ENCODE data around the gene TMEM87A. TPM values are rescaled to one million over a fixed set of nuclear protein-coding genes. Genes with fewer than 3 reads are reported as not detected.

TMEM87A gene
- total RNA-seq, 1 experiment from 2014 or later, result 83.2 TPM

- no peak for DNase-seq (ENCODE audit: low read depth, low spot score)
- in situ Hi-C loops (cut with HindIII; ENCODE audit: low pct_unique_long_range_greater_than_20kb, low sequenced_read_pairs), result no loop called here
These were observed 87.4 kb downstream of the TMEM87A start for GRCh38 chr15:42185801-42186200.

- no peak for DNase-seq (ENCODE audit: low read depth, low spot score)
- in situ Hi-C loops (cut with HindIII; ENCODE audit: low pct_unique_long_range_greater_than_20kb, low sequenced_read_pairs), result no loop called here
These were observed 88.5 kb downstream of the TMEM87A start for GRCh38 chr15:42184736-42185135.

DNA sequence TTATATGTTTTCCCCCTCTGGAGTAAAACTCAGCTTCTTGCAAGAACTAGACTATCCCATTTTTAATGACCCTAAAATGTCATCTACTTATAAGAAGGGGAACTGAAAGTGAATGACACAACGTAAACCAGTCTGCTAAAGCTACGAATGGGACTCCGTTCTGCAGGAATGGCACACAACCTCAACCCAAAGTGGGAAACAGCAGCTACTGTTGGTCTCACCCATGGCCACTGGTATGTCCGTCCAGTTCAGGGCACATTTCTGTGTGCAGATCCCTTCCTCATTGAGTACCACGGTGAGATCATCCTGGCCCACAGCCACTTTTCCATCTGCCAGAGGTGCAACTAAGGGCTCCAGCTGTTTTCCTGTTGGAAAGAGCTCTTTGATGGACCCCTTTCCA is 88.9 kb downstream of the TMEM87A start:
- in situ Hi-C loops (cut with HindIII; ENCODE audit: low pct_unique_long_range_greater_than_20kb, low sequenced_read_pairs), result no loop called here
- no peak for DNase-seq (ENCODE audit: low read depth, low spot score)

GRCh38 chr15:42182961-42183360 is 90.3 kb downstream of the TMEM87A start:
- no peak for DNase-seq (ENCODE audit: low read depth, low spot score)
- in situ Hi-C loops (cut with HindIII; ENCODE audit: low pct_unique_long_range_greater_than_20kb, low sequenced_read_pairs), result no loop called here

GRCh38 chr15:42182328-42182886 is 90.8 kb downstream of the TMEM87A start:
- DNase-seq (ENCODE audit: low read depth, low spot score), result no peak
- in situ Hi-C loops (cut with HindIII; ENCODE audit: low pct_unique_long_range_greater_than_20kb, low sequenced_read_pairs), result no loop called here

DNA sequence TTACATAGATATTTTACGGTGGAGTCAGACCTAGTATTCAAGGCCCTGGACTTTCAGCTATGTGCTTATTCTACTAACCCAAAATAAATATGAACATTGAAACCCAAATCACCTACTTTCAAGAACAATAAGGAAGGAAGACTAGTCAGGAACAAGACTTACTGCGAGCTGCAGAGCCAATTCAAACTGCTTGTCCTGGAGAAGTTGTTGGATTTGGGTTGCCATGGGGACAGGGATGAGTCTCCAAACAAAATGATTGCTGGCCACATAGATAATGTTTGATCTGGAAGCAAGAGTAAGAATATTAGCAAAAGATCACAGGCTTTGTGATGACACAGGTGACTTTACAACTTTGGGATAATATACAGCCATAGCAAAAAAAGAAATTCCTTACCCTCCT is 95.2 kb downstream of the TMEM87A start:
- no peak for DNase-seq (ENCODE audit: low read depth, low spot score)
- in situ Hi-C loops (cut with HindIII; ENCODE audit: low pct_unique_long_range_greater_than_20kb, low sequenced_read_pairs), result no loop called here

- in situ Hi-C loops (cut with HindIII; ENCODE audit: low pct_unique_long_range_greater_than_20kb, low sequenced_read_pairs), result no loop called here
- DNase-seq (ENCODE audit: low read depth, low spot score), result no peak
These were observed 97.6 kb downstream of the TMEM87A start for GRCh38 chr15:42175671-42176070.

DNA sequence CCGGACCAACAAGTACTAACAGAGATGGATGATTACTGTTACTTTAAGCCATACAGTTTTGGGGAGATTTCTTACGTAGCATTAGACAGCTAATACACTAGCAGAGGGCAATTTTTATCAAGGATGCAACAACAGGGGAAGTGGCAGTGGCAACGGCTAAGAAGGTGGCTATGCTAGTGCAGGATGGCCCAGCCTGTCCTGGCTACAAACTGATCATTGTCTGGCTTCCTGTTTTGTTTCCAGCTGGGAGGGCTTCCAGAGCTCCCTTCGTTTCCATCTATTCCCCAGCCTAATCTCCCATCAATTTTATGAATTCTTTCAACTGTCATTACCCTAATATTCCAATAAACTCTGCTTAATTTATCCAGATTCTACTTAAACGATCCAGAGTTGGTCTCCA is 100.8 kb downstream of the TMEM87A start:
- in situ Hi-C loops (cut with HindIII; ENCODE audit: low pct_unique_long_range_greater_than_20kb, low sequenced_read_pairs), result no loop called here
- no peak for DNase-seq (ENCODE audit: low read depth, low spot score)

GRCh38 chr15:42171795-42172194 is 101.4 kb downstream of the TMEM87A start:
- DNase-seq (ENCODE audit: low read depth, low spot score), result no peak
- in situ Hi-C loops (cut with HindIII; ENCODE audit: low pct_unique_long_range_greater_than_20kb, low sequenced_read_pairs), result no loop called here

DNA sequence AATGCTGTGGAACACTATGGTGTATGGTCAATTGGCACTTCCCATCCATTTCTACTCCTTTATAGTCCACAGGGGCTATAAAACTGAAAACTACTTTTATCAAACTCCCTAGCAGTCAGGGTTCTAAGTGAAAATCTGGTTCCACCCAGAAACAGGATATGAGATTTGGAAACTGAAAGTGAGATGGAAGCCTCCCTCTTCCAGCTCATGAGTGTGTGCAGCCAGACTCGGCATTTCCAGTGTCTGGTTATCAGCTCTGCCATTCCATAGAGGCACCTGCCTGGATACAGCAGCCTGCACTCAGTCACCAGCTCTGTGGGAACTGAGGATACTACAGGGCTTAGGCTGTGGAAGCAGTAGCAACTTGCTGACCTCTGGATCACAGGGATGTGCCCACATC is 102.1 kb downstream of the TMEM87A start:
- DNase-seq (ENCODE audit: low read depth, low spot score), result no peak
- in situ Hi-C loops (cut with HindIII; ENCODE audit: low pct_unique_long_range_greater_than_20kb, low sequenced_read_pairs), result no loop called here

GRCh38 chr15:42166225-42166940 is 106.8 kb downstream of the TMEM87A start:
- in situ Hi-C loops (cut with HindIII; ENCODE audit: low pct_unique_long_range_greater_than_20kb, low sequenced_read_pairs), result no loop called here
- no peak for DNase-seq (ENCODE audit: low read depth, low spot score)

- DNase-seq (ENCODE audit: low read depth, low spot score), result no peak
These were observed 108.1 kb downstream of the TMEM87A start for GRCh38 chr15:42165106-42165505.

DNA sequence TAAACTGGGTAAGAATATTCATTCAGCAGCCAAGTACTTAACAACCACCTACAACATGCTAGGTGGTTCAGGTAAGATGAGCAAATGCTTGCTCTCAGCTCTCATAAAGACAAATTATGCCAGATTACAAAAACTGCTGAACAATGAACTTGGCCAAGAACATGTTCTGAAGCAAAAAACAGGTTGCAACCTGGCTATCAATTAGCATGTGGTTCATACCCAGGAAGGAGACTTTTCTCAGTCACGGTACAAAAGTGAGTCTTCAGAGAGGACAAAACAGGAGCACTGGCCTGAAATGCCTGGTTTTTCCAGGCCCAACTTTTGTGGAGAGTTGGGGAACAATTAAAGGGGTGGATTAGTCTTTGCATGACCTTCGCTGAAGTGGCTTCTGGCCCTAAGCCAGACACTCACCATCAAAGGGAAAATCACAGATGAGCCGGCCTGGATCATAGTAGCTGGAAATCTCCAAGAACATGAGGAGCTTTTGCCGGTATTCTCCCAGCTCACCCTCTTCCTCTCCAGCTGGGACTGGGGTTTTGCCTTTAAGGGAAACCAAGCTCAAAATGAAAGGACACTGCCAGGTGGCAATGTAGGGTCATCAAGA is 109.2 kb downstream of the TMEM87A start:
- in situ Hi-C loops (cut with HindIII; ENCODE audit: low pct_unique_long_range_greater_than_20kb, low sequenced_read_pairs), result no loop called here

More at GRCh38 chr15:42165106-42165505, 108.1 kb downstream of the TMEM87A start:
- in situ Hi-C loops (cut with HindIII; ENCODE audit: low pct_unique_long_range_greater_than_20kb, low sequenced_read_pairs), result no loop called here

GRCh38 chr15:42163291-42163690 is 109.9 kb downstream of the TMEM87A start:
- in situ Hi-C loops (cut with HindIII; ENCODE audit: low pct_unique_long_range_greater_than_20kb, low sequenced_read_pairs), result no loop called here
- DNase-seq (ENCODE audit: low read depth, low spot score), result no peak

More for the DNA sequence above, 109.2 kb downstream of the TMEM87A start:
- no peak for DNase-seq (ENCODE audit: low read depth, low spot score)

Small RNA genes lying within 50 kb of the gene (small RNA-seq; reads per million reads assigned to genes)
- 0 to 0.38 reads per million in 2 experiments for gene MIR627

Other genes starting within 250 kb of the TMEM87A start
- gene PLA2G4D, start 178.9 kb downstream of the TMEM87A start, total RNA-seq (2014; rRNA removed; shearing (Covaris generic)), result not detected in 2 replicates
- gene PLA2G4F, start 116.8 kb downstream of the TMEM87A start, total RNA-seq (2014; rRNA removed; shearing (Covaris generic)), result not detected in 2 replicates
- gene VPS39, start 65.1 kb downstream of the TMEM87A start, total RNA-seq (2014; rRNA removed; shearing (Covaris generic)), result 22.2 and 33.1 TPM in 2 replicates
- 19.3 and 19.5 TPM in 2 replicates for gene GANC, start 232 bp downstream of the TMEM87A start, total RNA-seq (2014; rRNA removed; shearing (Covaris generic))
- 640 and 659 TPM in 2 replicates for gene CAPN3, start 86.1 kb upstream of the TMEM87A start, total RNA-seq (2014; rRNA removed; shearing (Covaris generic))
- gene ZNF106, start 217.7 kb upstream of the TMEM87A start, total RNA-seq (2014; rRNA removed; shearing (Covaris generic)), result 173 and 184 TPM in 2 replicates
- gene SNAP23, start 222.2 kb upstream of the TMEM87A start, total RNA-seq (2014; rRNA removed; shearing (Covaris generic)), result 62.8 and 68.8 TPM in 2 replicates